MM.1S (cell line): Measurements from ENCODE around the gene CIROP.

Experiments
- CTCF ChIP-seq: fragments of 300-600 bp; sonication (generic); IDR thresholded peaks from 2 replicates; pipeline ENCODE4 v1.5.1; 2016; ENCODE audit warnings: antibody characterized with exemption, low read length, mixed read lengths
- EZH2 ChIP-seq: fragments of 300-600 bp; sonication (generic); optimal IDR thresholded peaks from 2 replicates; pipeline ENCODE3; 2017; ENCODE audit warnings: low read depth, mild to moderate bottlenecking, antibody characterized with exemption, low read length, mixed read lengths

- TF ChIP-seq CTCF (no peak), EZH2 (no peak)
These were observed 47.6 kb downstream of the CIROP start, which contains the start of gene CDH24 for GRCh38 chr14:23056956-23057756.
